ENCODE data around the gene RGS6. TPM values are rescaled to one million over a fixed set of nuclear protein-coding genes. Genes with fewer than 3 reads are reported as not detected.

The RGS6 gene
- total and polyA plus RNA-seq, 2 donors (not counting 1 experiment from before 2014, with no cell fraction given) = not detected

DNA sequence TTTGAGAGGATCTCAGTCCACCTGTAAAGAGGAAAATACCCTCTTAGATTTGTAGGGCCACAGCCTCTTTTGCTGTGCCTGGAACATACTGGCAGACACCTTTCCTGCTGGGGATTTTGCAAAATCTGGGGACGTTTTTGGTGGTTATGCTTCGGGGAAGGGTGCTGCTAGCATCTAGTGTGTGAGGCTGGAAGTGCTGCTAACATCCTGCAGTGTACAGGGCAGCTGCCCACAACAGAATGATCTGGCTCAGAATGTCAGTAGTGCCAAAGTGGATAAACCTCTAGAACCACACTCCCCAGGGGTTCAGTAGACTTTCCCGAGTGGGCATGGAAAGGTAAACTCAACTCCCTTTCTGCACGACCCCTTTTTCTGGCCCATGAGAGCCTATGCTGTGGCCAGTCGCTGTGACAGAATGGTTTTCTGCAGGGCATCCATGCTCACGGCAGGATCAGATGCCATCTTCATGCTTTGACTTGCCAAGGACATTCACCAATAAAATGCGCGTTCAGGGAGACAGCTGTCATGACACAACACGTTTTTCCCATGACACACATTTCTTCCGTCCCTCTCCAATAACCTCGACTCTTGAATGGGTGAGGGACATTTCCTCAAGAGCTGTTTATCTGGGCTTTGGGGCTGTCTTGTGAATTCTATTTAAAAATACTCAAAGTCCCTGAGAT lies 240.9 kb downstream of the RGS6 start:
- no peak for DNase-seq (ENCODE audit: low read depth in 2 of 2)
- H3K4me1 ChIP-seq (ENCODE audit: control insufficient read depth, extremely low read depth, insufficient read depth, low read length) = no peaks in the 10 kb centered on the region
- no peak overlapping the region for H3K27ac ChIP-seq (ENCODE audit: insufficient read depth, low read length)
- no peak for TF ChIP-seq EZH2 (IDR thresholded peaks at IDR 0.05; ENCODE audit: low read length, missing control alignments)
- TF ChIP-seq, protein P1, sequence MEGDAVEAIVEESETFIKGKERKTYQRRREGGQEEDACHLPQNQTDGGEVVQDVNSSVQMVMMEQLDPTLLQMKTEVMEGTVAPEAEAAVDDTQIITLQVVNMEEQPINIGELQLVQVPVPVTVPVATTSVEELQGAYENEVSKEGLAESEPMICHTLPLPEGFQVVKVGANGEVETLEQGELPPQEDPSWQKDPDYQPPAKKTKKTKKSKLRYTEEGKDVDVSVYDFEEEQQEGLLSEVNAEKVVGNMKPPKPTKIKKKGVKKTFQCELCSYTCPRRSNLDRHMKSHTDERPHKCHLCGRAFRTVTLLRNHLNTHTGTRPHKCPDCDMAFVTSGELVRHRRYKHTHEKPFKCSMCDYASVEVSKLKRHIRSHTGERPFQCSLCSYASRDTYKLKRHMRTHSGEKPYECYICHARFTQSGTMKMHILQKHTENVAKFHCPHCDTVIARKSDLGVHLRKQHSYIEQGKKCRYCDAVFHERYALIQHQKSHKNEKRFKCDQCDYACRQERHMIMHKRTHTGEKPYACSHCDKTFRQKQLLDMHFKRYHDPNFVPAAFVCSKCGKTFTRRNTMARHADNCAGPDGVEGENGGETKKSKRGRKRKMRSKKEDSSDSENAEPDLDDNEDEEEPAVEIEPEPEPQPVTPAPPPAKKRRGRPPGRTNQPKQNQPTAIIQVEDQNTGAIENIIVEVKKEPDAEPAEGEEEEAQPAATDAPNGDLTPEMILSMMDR (conservative IDR thresholded peaks at IDR 0.05 in 1 of 2, IDR thresholded peaks at IDR 0.05 in 1 of 2; ENCODE audit: low read depth in 1 of 2, low read length in 2 of 2) = no peak
- no peaks in the 10 kb centered on the region for H3K36me3 ChIP-seq (ENCODE audit: control insufficient read depth, insufficient read depth, low read length)
- no peaks in the 10 kb centered on the region for H3K79me2 ChIP-seq (ENCODE audit: control insufficient read depth, insufficient read depth, low read length)
- H2AFZ ChIP-seq (ENCODE audit: low read length) = no peak overlapping the region
- H3K9me3 ChIP-seq (ENCODE audit: control insufficient read depth, insufficient read depth, low read depth, low read length) = no peaks in the 10 kb centered on the region
- no peaks in the 10 kb centered on the region for H4K20me1 ChIP-seq (ENCODE audit: control insufficient read depth, extremely low read depth, insufficient read depth, low read length)
- H3K4me3 ChIP-seq (replicated peaks in 1 of 4; ENCODE audit: control extremely low read depth in 1 of 4, insufficient read depth in 1 of 4, low read depth in 3 of 4, low read length in 4 of 4) = no peak overlapping the region
- H3K9ac ChIP-seq (ENCODE audit: insufficient read depth, low read length) = no peak overlapping the region
- H3K27me3 ChIP-seq (ENCODE audit: control insufficient read depth, insufficient read depth, low read length) = no peaks in the 10 kb centered on the region
- H3K4me2 ChIP-seq (ENCODE audit: extremely low read depth, insufficient read depth, low read length) = no peak overlapping the region

DNA sequence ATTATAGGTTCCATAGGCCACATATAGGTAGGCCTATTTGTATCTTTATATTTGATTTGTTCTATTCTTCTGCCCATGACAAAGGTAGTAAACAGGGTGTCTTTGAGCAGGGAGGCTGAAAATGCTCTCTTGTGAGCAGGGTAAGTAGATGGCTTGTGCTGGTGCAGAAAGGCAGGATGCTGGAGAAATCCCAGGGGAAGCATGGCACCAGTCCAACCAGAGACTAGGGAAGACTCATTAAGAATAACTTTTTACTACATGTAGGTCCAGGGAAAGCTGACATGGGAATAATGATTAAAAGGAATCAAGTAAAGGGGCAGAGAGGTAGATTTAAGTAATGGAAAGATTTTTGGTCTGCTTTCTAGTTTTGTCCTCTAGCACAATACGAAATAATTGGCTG lies 245.0 kb downstream of the RGS6 start:
- H3K9me3 ChIP-seq (ENCODE audit: control insufficient read depth, insufficient read depth, low read depth, low read length) = no peaks in the 10 kb centered on the region
- H3K9ac ChIP-seq (ENCODE audit: insufficient read depth, low read length) = no peak overlapping the region
- no peak overlapping the region for H2AFZ ChIP-seq (ENCODE audit: low read length)
- DNase-seq (ENCODE audit: low read depth in 2 of 2) = no peak
- H3K27me3 ChIP-seq (ENCODE audit: control insufficient read depth, insufficient read depth, low read length) = no peaks in the 10 kb centered on the region
- no peaks in the 10 kb centered on the region for H4K20me1 ChIP-seq (ENCODE audit: control insufficient read depth, extremely low read depth, insufficient read depth, low read length)
- no peak overlapping the region for H3K4me3 ChIP-seq (replicated peaks in 1 of 4; ENCODE audit: control extremely low read depth in 1 of 4, insufficient read depth in 1 of 4, low read depth in 3 of 4, low read length in 4 of 4)
- no peaks in the 10 kb centered on the region for H3K79me2 ChIP-seq (ENCODE audit: control insufficient read depth, insufficient read depth, low read length)
- no peaks in the 10 kb centered on the region for H3K4me1 ChIP-seq (ENCODE audit: control insufficient read depth, extremely low read depth, insufficient read depth, low read length)
- TF ChIP-seq EZH2 (IDR thresholded peaks at IDR 0.05; ENCODE audit: low read length, missing control alignments) = no peak
- TF ChIP-seq, protein P1 (conservative IDR thresholded peaks at IDR 0.05 in 1 of 2, IDR thresholded peaks at IDR 0.05 in 1 of 2; ENCODE audit: low read depth in 1 of 2, low read length in 2 of 2) = no peak
- no peak overlapping the region for H3K4me2 ChIP-seq (ENCODE audit: extremely low read depth, insufficient read depth, low read length)
- no peaks in the 10 kb centered on the region for H3K36me3 ChIP-seq (ENCODE audit: control insufficient read depth, insufficient read depth, low read length)
- no peak overlapping the region for H3K27ac ChIP-seq (ENCODE audit: insufficient read depth, low read length)

DNA sequence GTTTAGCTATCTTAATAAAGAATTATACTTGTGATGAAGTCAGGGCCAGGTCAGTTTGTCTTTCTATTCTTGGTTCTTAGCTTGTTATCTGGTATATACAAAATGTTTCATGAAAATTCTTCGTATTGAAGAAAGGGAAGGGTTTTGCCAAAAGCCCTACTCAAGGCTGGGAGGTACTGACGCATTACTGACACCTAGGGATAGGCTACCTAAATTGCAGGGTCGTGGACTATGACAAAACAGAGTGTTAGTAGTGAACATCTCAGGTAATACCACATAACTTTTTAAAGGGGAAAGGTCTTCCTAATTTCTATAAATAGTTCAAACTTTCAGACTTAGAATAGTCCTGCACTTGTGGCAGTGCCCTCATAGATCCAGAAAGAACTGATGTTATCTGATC lies 246.3 kb downstream of the RGS6 start:
- DNase-seq (ENCODE audit: low read depth in 2 of 2) = no peak
- no peaks in the 10 kb centered on the region for H3K36me3 ChIP-seq (ENCODE audit: control insufficient read depth, insufficient read depth, low read length)
- H3K27me3 ChIP-seq (ENCODE audit: control insufficient read depth, insufficient read depth, low read length) = no peaks in the 10 kb centered on the region
- no peak overlapping the region for H2AFZ ChIP-seq (ENCODE audit: low read length)
- TF ChIP-seq, protein P1 (conservative IDR thresholded peaks at IDR 0.05 in 1 of 2, IDR thresholded peaks at IDR 0.05 in 1 of 2; ENCODE audit: low read depth in 1 of 2, low read length in 2 of 2) = no peak
- TF ChIP-seq EZH2 (IDR thresholded peaks at IDR 0.05; ENCODE audit: low read length, missing control alignments) = no peak
- H3K79me2 ChIP-seq (ENCODE audit: control insufficient read depth, insufficient read depth, low read length) = no peaks in the 10 kb centered on the region
- no peaks in the 10 kb centered on the region for H4K20me1 ChIP-seq (ENCODE audit: control insufficient read depth, extremely low read depth, insufficient read depth, low read length)
- H3K4me1 ChIP-seq (ENCODE audit: control insufficient read depth, extremely low read depth, insufficient read depth, low read length) = no peaks in the 10 kb centered on the region
- no peak overlapping the region for H3K27ac ChIP-seq (ENCODE audit: insufficient read depth, low read length)
- no peak overlapping the region for H3K4me2 ChIP-seq (ENCODE audit: extremely low read depth, insufficient read depth, low read length)
- H3K4me3 ChIP-seq (replicated peaks in 1 of 4; ENCODE audit: control extremely low read depth in 1 of 4, insufficient read depth in 1 of 4, low read depth in 3 of 4, low read length in 4 of 4) = no peak overlapping the region
- no peaks in the 10 kb centered on the region for H3K9me3 ChIP-seq (ENCODE audit: control insufficient read depth, insufficient read depth, low read depth, low read length)
- H3K9ac ChIP-seq (ENCODE audit: insufficient read depth, low read length) = no peak overlapping the region

Data from fibroblast of lung (primary cell).